A549 (cell line): Measurements from ENCODE around the gene DHPS. TPM values are rescaled to one million over a fixed set of nuclear protein-coding genes. Genes with fewer than 3 reads are reported as not detected.

Experiments used
- ATAC-seq, 2 experiments: fragments of 200-7000 bp in 1 of 2; fragments of >200 bp in 1 of 2; cut with Nextera tagmentation in 1 of 2; cut with Tn5 transposase in 1 of 2; 3 replicates each; pipeline versions ENCODE4 v1.8.0 to v1.9.1; 2018 to 2020; ENCODE audit warnings: mild to moderate bottlenecking in 1 of 2, moderate library complexity in 1 of 2
- CTCF ChIA-PET: fragments of 300-600 bp; sonication (Branson Sonifier 250); formaldehyde crosslinking; extraction: SDS; loops from one replicate; lab custom pipeline; 2021; ENCODE audit warnings: antibody characterized with exemption, inconsistent platforms; lab: Yijun Ruan, JAX
- POLR2A ChIA-PET: fragments of 350-600 bp; formaldehyde crosslinking; extraction: SDS; loops from one replicate; lab custom pipeline; 2021; ENCODE audit warnings: antibody characterized with exemption, inconsistent platforms; lab: Yijun Ruan, JAX
- DNase-seq, 2 experiments: peaks; one replicate each; pipeline versions ENCODE4 v3.0.0 to v3.0.0-alpha.2; 2011 to 2016; ENCODE audit warnings: low read depth in 1 of 2, low spot score in 1 of 2
- FAIRE-seq: peaks from 2 replicates; lab custom pipeline; 2011; peaks lifted over from hg19 to GRCh38; lab: Jason Lieb, UNC
- H3K27ac ChIP-seq, 2 experiments: fragments of >200 bp; sonication (Bioruptor Twin); formaldehyde crosslinking; 3 replicates each; pipeline ENCODE4 v1.5.1; 2016 to 2017
- H3K4me1 ChIP-seq: fragments of >200 bp; sonication (Bioruptor Twin); formaldehyde crosslinking; 3 replicates; pipeline ENCODE4 v1.6.1; 2016
- H3K4me2 ChIP-seq: fragments of >200 bp; sonication (Bioruptor Twin); formaldehyde crosslinking; 3 replicates; pipeline ENCODE4 v1.6.1; 2016
- H3K4me3 ChIP-seq: fragments of >200 bp; sonication (Bioruptor Twin); formaldehyde crosslinking; 3 replicates; pipeline ENCODE4 v1.5.1; 2016
- H3K9me3 ChIP-seq: fragments of >200 bp; sonication (Bioruptor Twin); formaldehyde crosslinking; 3 replicates; pipeline ENCODE4 v1.6.1; 2016
- CBX2 ChIP-seq: fragments of 200-600 bp; sonication (generic); IDR thresholded peaks from 2 replicates; pipeline ENCODE4 v1.6.1; 2016; ENCODE audit warnings: low read depth, mild to moderate bottlenecking, borderline replicate concordance
- GATA3 ChIP-seq: IDR thresholded peaks from 2 replicates; pipeline ENCODE4 v1.6.1; 2012; ENCODE audit warnings: borderline replicate concordance
- HDAC2 ChIP-seq: fragments of 200-600 bp; sonication (generic); IDR thresholded peaks from 2 replicates; pipeline ENCODE4 v1.6.1; 2016
- JUN ChIP-seq, 2 experiments: fragments of >200 bp; sonication (Bioruptor Twin); formaldehyde crosslinking; IDR thresholded peaks; 2 replicates in 1 of 2; 3 replicates in 1 of 2; pipeline ENCODE4 v1.6.1; 2016 to 2017
- NFE2L2 ChIP-seq: fragments of 150-350 bp; conservative IDR thresholded peaks from 2 replicates; pipeline ENCODE4 v1.6.1; 2014; ENCODE audit warnings: low read length
- POLR2A ChIP-seq: IDR thresholded peaks from 2 replicates; pipeline ENCODE4 v1.6.1; 2012; ENCODE audit warnings: mild to moderate bottlenecking, low read length
- RFX5 ChIP-seq: fragments of 450-650 bp; IDR thresholded peaks from 2 replicates; pipeline ENCODE4 v1.7.1; 2014; ENCODE audit warnings: antibody characterized with exemption, mild to moderate bottlenecking, moderate library complexity
- RNF2 ChIP-seq: fragments of 200-600 bp; sonication (generic); IDR thresholded peaks from 2 replicates; pipeline ENCODE4 v1.6.1; 2016; ENCODE audit warnings: low read depth, mild to moderate bottlenecking, antibody characterized with exemption, moderate library complexity, borderline replicate concordance
- SMC3 ChIP-seq: fragments of >200 bp; sonication (Bioruptor Twin); formaldehyde crosslinking; IDR thresholded peaks from 3 replicates; pipeline ENCODE4 v1.6.1; 2018; ENCODE audit warnings: inconsistent platforms
- SREBF2 ChIP-seq: fragments of 450-650 bp; IDR thresholded peaks from 2 replicates; pipeline ENCODE4 v1.6.1; 2014; ENCODE audit warnings: mild to moderate bottlenecking, moderate library complexity
- ZNF302 ChIP-seq: fragments of 250-450 bp; sonication (Bioruptor Pico); IDR thresholded peaks from 2 replicates; pipeline ENCODE4 v1.9.0; 2021; ENCODE audit warnings: inconsistent platforms, mild to moderate bottlenecking, moderate library complexity
- ZSCAN20 ChIP-seq: fragments of 250-450 bp; sonication (Bioruptor Pico); IDR thresholded peaks from 2 replicates; pipeline ENCODE4 v1.8.0; 2022; ENCODE audit warnings: mild to moderate bottlenecking, moderate library complexity
- WGBS: methylation state at CpG from one replicate; pipeline ENCODE4 v1.1.6; 2017; ENCODE audit errors: missing lambda C conversion rate; 5-methylcytosine and 5-hydroxymethylcytosine counted together
- polyA plus RNA-seq, 4 experiments: library from polyadenylated mRNA; depleted of rRNA in 3 of 4; stranded (reverse); fragments of >200 nt; fragmentation: RNase III in 1 of 4; extraction: RNeasy Plus Mini Kit Qiagen cat#74134 plus additional on column Dnase treatment in 1 of 4; gene quantifications; 2 replicates in 3 of 4; 3 replicates in 1 of 4; pipeline ENCODE4 v1.2.3, GENCODE V29; 2011 to 2017
- TF ChIP-seq, protein P1 (sequence below): fragments of 200-600 bp; sonication (generic); IDR thresholded peaks from 2 replicates; pipeline ENCODE4 v1.6.1; 2016; ENCODE audit warnings: antibody characterized with exemption, mild to moderate bottlenecking, moderate library complexity
- TF ChIP-seq, protein P2 (sequence below): fragments of 250-450 bp; sonication (Bioruptor Pico); IDR thresholded peaks from 2 replicates; pipeline ENCODE4 v1.5.0; 2020; ENCODE audit warnings: low read depth, mild to moderate bottlenecking, moderate library complexity
- TF ChIP-seq, protein P3 (sequence below): fragments of 450-650 bp; IDR thresholded peaks from 2 replicates; pipeline ENCODE4 v1.6.1; 2014; ENCODE audit warnings: antibody characterized with exemption
- TF ChIP-seq, protein P4 (sequence below): IDR thresholded peaks from 2 replicates; pipeline ENCODE4 v1.6.1; 2012; ENCODE audit warnings: low read depth, borderline replicate concordance

Gene DHPS
- polyA plus RNA-seq, 2 of the 4 experiments (the other 2 are of a cell fraction): 57.8 to 71.9 TPM

DNA sequence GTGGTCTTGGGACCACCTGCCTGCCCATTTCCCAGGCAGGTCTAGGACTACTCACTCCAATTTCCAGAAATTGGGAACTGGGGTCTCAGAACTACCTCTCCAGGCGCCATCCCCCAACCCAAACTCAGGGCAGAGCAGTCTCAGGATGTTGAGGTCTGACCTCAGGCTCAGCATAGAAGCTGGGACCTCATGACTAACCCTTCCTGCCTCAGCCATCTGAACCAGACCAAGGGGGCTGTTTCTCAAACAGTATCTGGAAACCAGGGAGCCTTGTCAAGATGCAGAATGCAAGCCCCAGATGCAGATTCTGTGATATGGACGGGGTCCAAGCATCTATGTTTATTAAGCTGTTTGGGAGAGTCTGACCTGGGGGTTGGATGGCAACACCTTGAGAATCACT, 13.4 kb upstream of the DHPS start (continued):
- TF ChIP-seq, protein P1, sequence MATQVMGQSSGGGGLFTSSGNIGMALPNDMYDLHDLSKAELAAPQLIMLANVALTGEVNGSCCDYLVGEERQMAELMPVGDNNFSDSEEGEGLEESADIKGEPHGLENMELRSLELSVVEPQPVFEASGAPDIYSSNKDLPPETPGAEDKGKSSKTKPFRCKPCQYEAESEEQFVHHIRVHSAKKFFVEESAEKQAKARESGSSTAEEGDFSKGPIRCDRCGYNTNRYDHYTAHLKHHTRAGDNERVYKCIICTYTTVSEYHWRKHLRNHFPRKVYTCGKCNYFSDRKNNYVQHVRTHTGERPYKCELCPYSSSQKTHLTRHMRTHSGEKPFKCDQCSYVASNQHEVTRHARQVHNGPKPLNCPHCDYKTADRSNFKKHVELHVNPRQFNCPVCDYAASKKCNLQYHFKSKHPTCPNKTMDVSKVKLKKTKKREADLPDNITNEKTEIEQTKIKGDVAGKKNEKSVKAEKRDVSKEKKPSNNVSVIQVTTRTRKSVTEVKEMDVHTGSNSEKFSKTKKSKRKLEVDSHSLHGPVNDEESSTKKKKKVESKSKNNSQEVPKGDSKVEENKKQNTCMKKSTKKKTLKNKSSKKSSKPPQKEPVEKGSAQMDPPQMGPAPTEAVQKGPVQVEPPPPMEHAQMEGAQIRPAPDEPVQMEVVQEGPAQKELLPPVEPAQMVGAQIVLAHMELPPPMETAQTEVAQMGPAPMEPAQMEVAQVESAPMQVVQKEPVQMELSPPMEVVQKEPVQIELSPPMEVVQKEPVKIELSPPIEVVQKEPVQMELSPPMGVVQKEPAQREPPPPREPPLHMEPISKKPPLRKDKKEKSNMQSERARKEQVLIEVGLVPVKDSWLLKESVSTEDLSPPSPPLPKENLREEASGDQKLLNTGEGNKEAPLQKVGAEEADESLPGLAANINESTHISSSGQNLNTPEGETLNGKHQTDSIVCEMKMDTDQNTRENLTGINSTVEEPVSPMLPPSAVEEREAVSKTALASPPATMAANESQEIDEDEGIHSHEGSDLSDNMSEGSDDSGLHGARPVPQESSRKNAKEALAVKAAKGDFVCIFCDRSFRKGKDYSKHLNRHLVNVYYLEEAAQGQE: no peak

DNA sequence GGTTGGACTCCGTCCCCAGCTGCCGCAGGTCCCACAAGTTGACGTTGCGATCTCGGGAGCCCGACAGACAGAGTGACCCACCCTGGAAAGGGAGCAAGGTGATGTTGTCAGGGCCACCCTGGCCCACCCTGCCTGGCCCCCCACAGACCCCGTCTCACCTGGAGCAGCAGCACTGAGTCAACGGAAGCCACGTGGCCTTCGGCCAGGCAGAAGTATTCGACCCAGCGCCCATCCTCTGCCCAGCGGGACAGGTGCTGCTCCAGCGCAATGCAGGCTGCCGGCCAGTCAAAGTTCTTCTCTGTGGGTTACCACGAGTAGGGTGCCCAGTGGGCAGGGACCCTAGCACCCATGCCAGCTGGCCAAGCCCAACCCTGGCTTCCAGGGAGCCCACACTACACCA, 13.0 kb upstream of the DHPS start:
- CTCF ChIA-PET: interaction anchor here (1.1 to 1.5 kb wide), 3 partner anchors 18 to 26 kb away, joined by 3 to 5 read pairs (median 3); no protein-coding TSS in a partner anchor
- no peak for TF ChIP-seq ZNF302
- no peak for TF ChIP-seq ZSCAN20 (CRISPR knock-in tag)
- TF ChIP-seq NFE2L2: no peak
- TF ChIP-seq POLR2A: no peak
- TF ChIP-seq JUN (IDR thresholded peaks at IDR 0.05): no peak
- no peak for TF ChIP-seq RFX5
- no peak for TF ChIP-seq HDAC2
- TF ChIP-seq, all 56 proteins: peak for 0
- FAIRE-seq (no peak), DNase-seq (no peak), ATAC-seq (no peak)
- POLR2A ChIA-PET: no interaction called here
- Histone ChIP-seq H3K4me2 (no peak overlapping the region; the same call in 2 of the 3 replicates), H3K4me1 (peaks cover 5% of the 10 kb centered on the region; the same call in 1 of the 3 replicates), H3K4me3 (no peak overlapping the region), H3K27ac (no peak overlapping the region), H3K9me3 (no peaks in the 10 kb centered on the region)
- WGBS: 93% methylated on average over 3 of the region's 16 CpGs

DNA sequence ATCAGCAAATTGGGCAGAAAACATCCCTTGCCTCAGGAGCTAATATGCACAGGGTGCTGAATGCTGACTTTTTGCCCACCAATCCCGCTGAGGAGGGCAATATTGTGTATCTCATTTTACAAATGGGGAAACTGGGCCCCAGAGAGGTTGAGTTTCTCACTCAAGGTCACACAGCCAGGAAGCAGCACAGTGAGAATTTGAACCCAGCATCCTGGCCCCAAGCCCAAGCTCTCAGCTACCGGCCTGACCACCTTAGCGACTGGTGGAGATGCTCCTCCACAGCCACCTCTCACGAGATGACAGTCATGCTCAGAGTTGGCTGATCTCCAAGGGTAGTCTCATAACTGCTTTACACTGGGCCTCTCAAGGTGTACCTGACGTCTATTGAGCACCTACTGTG, 11.3 kb upstream of the DHPS start:
- no peak for FAIRE-seq
- ChIA-PET POLR2A (no interaction called here), CTCF (no interaction called here)
- H3K4me1 ChIP-seq: peaks cover 5% of the 10 kb centered on the region; the same call in 1 of the 3 replicates
- WGBS: 90% methylated on average over 5 of the region's 5 CpGs
- no peak overlapping the region for H3K4me3 ChIP-seq
- H3K27ac ChIP-seq: no peak overlapping the region
- no peak for ATAC-seq
- TF ChIP-seq, protein P2, sequence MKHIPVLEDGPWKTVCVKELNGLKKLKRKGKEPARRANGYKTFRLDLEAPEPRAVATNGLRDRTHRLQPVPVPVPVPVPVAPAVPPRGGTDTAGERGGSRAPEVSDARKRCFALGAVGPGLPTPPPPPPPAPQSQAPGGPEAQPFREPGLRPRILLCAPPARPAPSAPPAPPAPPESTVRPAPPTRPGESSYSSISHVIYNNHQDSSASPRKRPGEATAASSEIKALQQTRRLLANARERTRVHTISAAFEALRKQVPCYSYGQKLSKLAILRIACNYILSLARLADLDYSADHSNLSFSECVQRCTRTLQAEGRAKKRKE (CRISPR knock-in tag): no peak
- TF ChIP-seq SREBF2: no peak
- no peak for TF ChIP-seq CBX2
- no peak for TF ChIP-seq RNF2
- no peak for DNase-seq
- H3K4me2 ChIP-seq: no peak overlapping the region
- H3K9me3 ChIP-seq: no peaks in the 10 kb centered on the region

DNA sequence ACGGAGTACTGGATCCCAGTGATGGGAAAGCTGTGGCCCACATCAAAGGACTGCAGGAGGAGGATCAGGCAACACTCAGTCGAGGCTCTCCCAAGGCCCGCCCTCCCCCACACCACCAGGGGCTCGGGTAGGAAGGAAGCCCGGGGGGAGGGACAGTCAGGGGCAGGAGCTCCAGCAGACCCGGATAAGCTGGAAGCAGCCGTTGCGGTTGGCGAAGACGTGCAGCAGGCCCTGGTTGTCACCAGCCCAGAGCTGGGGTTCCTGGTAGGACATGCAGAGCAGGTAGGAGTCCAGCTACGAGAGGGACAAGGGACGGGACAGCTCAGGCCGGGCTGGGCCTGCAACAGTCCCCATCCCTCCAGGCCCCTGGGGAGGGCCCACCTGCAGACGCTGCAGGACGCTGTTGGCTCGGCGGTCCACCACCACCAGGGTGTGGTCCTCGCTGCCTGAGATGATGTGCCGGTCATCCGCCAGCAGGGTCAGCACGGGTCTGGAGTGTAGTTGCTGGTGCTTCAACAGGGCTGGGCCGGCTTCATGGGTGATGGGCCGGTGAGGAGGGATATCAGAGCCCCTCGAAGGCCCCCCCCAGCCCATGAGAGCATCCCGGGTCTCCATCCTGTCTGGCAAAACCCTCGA, 8.0 kb upstream of the DHPS start:
- Histone ChIP-seq H3K4me2 (no peak overlapping the region), H3K4me1 (no peaks in the 10 kb centered on the region; the same call in 2 of the 3 replicates), H3K27ac (no peak overlapping the region), H3K9me3 (no peaks in the 10 kb centered on the region), H3K4me3 (no peak overlapping the region)
- POLR2A ChIA-PET: no interaction called here
- DNase-seq (no peak), FAIRE-seq (no peak), ATAC-seq (no peak; a peak in 1 of 6 replicates)
- WGBS: 92% methylated on average over 18 of the region's 26 CpGs
- CTCF ChIA-PET: interaction anchor here (0.8 kb wide), 1 partner anchor 84 kb away, joined by 3 read pairs; no protein-coding TSS in a partner anchor
- no peak for TF ChIP-seq SMC3
- TF ChIP-seq, protein P3, sequence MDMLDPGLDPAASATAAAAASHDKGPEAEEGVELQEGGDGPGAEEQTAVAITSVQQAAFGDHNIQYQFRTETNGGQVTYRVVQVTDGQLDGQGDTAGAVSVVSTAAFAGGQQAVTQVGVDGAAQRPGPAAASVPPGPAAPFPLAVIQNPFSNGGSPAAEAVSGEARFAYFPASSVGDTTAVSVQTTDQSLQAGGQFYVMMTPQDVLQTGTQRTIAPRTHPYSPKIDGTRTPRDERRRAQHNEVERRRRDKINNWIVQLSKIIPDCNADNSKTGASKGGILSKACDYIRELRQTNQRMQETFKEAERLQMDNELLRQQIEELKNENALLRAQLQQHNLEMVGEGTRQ: no peak
- TF ChIP-seq, protein P4, sequence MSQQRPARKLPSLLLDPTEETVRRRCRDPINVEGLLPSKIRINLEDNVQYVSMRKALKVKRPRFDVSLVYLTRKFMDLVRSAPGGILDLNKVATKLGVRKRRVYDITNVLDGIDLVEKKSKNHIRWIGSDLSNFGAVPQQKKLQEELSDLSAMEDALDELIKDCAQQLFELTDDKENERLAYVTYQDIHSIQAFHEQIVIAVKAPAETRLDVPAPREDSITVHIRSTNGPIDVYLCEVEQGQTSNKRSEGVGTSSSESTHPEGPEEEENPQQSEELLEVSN: no peak
- no peak for TF ChIP-seq GATA3
- TF ChIP-seq JUN (IDR thresholded peaks at IDR 0.05): no peak
- no peak for TF ChIP-seq ZNF302
